HG03095 (cell line): ENCODE data around the gene RIGI.
"Not testable (repeated sequence)": the region's sequence is repeated elsewhere in the genome, so short reads cannot be mapped to it uniquely, and the experiment has no call there.

ENCODE experiments used
- ATAC-seq: cut with Tn5 transposase; IDR thresholded peaks from one replicate; pipeline ENCODE4 v1.9.1; 2021; ENCODE audit warnings: moderate library complexity; ENCODE audit not compliant: unreplicated experiment

RIGI gene

GRCh38 chr9:32533336-32533735 is 7.3 kb upstream of the RIGI start:
- no peak for ATAC-seq

GRCh38 chr9:32526707-32527048 is 682 bp upstream of the RIGI start:
- ATAC-seq, result no peak

- ATAC-seq, result peak; percentile 18
Measured at GRCh38 chr9:32525709-32526030, 326 bp downstream of the RIGI start.

GRCh38 chr9:32524892-32525708 is 896 bp downstream of the RIGI start:
- ATAC-seq, result peak; percentile 21

GRCh38 chr9:32524558-32524891 is 1.5 kb downstream of the RIGI start:
- not testable (repeated sequence) for ATAC-seq

- no peak for ATAC-seq
Measured at GRCh38 chr9:32523910-32524309, 2.1 kb downstream of the RIGI start.

- ATAC-seq, result no peak
Measured at GRCh38 chr9:32518276-32518675, 7.7 kb downstream of the RIGI start.

- no peak for ATAC-seq
Measured at GRCh38 chr9:32516241-32516640, 9.8 kb downstream of the RIGI start.

- no peak for ATAC-seq
Measured at GRCh38 chr9:32508728-32509127, 17.3 kb downstream of the RIGI start.

GRCh38 chr9:32503008-32503407 is 23.0 kb downstream of the RIGI start:
- ATAC-seq, result no peak

- ATAC-seq, result no peak
Measured at GRCh38 chr9:32502464-32502863, 23.5 kb downstream of the RIGI start.

GRCh38 chr9:32501868-32502267 is 24.1 kb downstream of the RIGI start:
- ATAC-seq, result no peak

- no peak for ATAC-seq
Measured at GRCh38 chr9:32500768-32501167, 25.2 kb downstream of the RIGI start.

- no peak for ATAC-seq
Measured at GRCh38 chr9:32497921-32498320, 28.1 kb downstream of the RIGI start.

GRCh38 chr9:32490601-32491000 is 35.4 kb downstream of the RIGI start:
- ATAC-seq, result no peak

GRCh38 chr9:32487981-32488380 is 38.0 kb downstream of the RIGI start:
- no peak for ATAC-seq

- ATAC-seq, result no peak
Measured at GRCh38 chr9:32486839-32487562, 39.0 kb downstream of the RIGI start.

- ATAC-seq, result no peak
Measured at GRCh38 chr9:32483343-32483742, 42.7 kb downstream of the RIGI start.
